Tongue (tissue), 3 donors: ENCODE results near the gene DCC. TPM values are rescaled to one million over a fixed set of nuclear protein-coding genes. Genes with fewer than 3 reads are reported as not detected.
A peak's percentile ranks its signal among the peaks of the same experiment; 100 is the strongest.

Source experiments
- DNase-seq: peaks from one replicate; pipeline ENCODE4 v3.0.0-alpha.2; 2015
- small RNA-seq: library from RNA; depleted of rRNA; stranded (forward); fragments of <200 nt; gene quantifications from one replicate; pipeline ENCODE3, GENCODE V24; 2014; ENCODE audit warnings: low replicate concordance
- total RNA-seq: library from RNA; depleted of rRNA; stranded (reverse); fragments of >200 nt; gene quantifications from one replicate; pipeline ENCODE4 v1.2.3, GENCODE V29; 2014

DCC gene
- total RNA-seq, 1 donor from 2014 or later: 5.5 TPM

GRCh38 chr18:53527365-53527764 lies 1187.4 kb downstream of the DCC start:
- no peak for DNase-seq

GRCh38 chr18:53531187-53531586 lies 1191.2 kb downstream of the DCC start:
- DNase-seq: peak; percentile 5

GRCh38 chr18:53531896-53532295 lies 1191.9 kb downstream of the DCC start:
- no peak for DNase-seq

GRCh38 chr18:53534203-53534602 lies 1194.2 kb downstream of the DCC start:
- DNase-seq: no peak

- no peak for DNase-seq
Measured at GRCh38 chr18:53534695-53535094, 1194.7 kb downstream of the DCC start.

- DNase-seq: no peak
Measured at GRCh38 chr18:53536908-53537307, 1196.9 kb downstream of the DCC start.

- no peak for DNase-seq
Measured at GRCh38 chr18:53541924-53542323, 1201.9 kb downstream of the DCC start.

- no peak for DNase-seq
Measured at GRCh38 chr18:53543711-53544110, 1203.7 kb downstream of the DCC start.

GRCh38 chr18:53544917-53545316 lies 1204.9 kb downstream of the DCC start:
- DNase-seq: no peak

- DNase-seq: peak; percentile 2
Measured at GRCh38 chr18:53551868-53552426, 1212.0 kb downstream of the DCC start.

GRCh38 chr18:53553030-53553429 lies 1213.0 kb downstream of the DCC start:
- no peak for DNase-seq

- DNase-seq: no peak
Measured at GRCh38 chr18:53556450-53556849, 1216.5 kb downstream of the DCC start.

GRCh38 chr18:53560546-53560945 lies 1220.5 kb downstream of the DCC start:
- DNase-seq: no peak

- no peak for DNase-seq
Measured at GRCh38 chr18:53566626-53567025, 1226.6 kb downstream of the DCC start.

- DNase-seq: peak; percentile 50
Measured at GRCh38 chr18:53567929-53568574, 1228.1 kb downstream of the DCC start.

Small RNAs within 50 kb of the gene (small RNA-seq; reads per million reads assigned to genes)
- gene AC011155.1 (not detected), gene MIR4528 (not detected)
